Dermis microvascular lymphatic vessel endothelial cell (primary cell): Measurements from ENCODE around the gene RBFOX2. TPM values are rescaled to one million over a fixed set of nuclear protein-coding genes. Genes with fewer than 3 reads are reported as not detected.

ENCODE experiments used
- DNase-seq, 2 donors: peaks; one replicate each; pipeline versions ENCODE4 v3.0.0 to v3.0.0-alpha.2; 2010; ENCODE audit warnings: low read depth in 2 of 2
- total RNA-seq: library from RNA; depleted of rRNA; stranded (reverse); fragments of >200 nt; gene quantifications from 2 replicates; pipeline ENCODE4 v1.2.1, GENCODE V29; 2014

RBFOX2 gene
- total RNA-seq, 1 donor from 2014 or later, result 95.8 TPM

- no peak for DNase-seq
Measured at GRCh38 chr22:35973388-35973787, 55.2 kb downstream of the RBFOX2 start.

- no peak for DNase-seq
Measured at GRCh38 chr22:35972559-35972958, 56.1 kb downstream of the RBFOX2 start.

- DNase-seq, result peak in 1 of 2 donors; percentile 39
Measured at GRCh38 chr22:35971456-35972119, 57.0 kb downstream of the RBFOX2 start.

DNA sequence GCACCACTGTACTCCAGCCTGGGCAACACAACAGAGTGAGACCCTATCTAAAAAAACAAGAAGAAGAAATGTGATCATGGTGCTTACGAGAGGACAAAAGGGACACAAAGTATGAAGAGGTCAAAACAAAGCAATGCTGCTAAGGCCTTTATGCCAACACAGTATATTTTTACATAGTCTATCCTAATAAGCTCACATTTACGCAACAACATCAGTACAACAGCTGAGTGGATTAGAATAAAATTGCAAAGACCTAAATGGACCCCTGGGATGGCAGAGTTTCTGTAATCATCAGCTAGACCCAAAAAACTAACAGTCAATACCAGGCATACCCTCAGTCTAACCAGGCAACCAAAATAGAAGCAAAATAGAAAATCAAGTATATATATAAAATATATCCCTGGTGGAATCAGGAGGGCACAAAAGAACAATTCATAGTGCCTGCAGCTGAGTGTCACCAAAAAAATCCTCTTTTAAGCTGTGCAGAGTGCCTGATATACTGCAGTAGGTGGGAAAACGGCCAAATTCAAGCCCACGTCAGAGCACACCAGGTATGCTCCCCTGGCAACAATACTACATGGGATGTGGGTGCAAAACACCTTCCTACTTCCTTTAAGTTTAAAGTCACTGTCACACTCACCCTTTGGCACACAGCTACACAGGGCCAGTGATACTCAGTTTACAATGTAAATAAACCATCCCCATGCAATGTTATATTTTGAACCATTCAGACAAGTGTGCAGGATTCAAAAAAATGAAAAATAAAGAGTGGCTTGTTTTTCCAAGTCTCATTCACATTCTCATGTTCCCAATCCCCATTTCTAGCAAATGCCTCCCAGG is 57.8 kb downstream of the RBFOX2 start:
- no peak for DNase-seq

GRCh38 chr22:35967046-35967397 is 61.6 kb downstream of the RBFOX2 start:
- no peak for DNase-seq

GRCh38 chr22:35966314-35967045 is 62.1 kb downstream of the RBFOX2 start:
- DNase-seq, result no peak

GRCh38 chr22:35963237-35963810 is 65.3 kb downstream of the RBFOX2 start:
- no peak for DNase-seq

DNA sequence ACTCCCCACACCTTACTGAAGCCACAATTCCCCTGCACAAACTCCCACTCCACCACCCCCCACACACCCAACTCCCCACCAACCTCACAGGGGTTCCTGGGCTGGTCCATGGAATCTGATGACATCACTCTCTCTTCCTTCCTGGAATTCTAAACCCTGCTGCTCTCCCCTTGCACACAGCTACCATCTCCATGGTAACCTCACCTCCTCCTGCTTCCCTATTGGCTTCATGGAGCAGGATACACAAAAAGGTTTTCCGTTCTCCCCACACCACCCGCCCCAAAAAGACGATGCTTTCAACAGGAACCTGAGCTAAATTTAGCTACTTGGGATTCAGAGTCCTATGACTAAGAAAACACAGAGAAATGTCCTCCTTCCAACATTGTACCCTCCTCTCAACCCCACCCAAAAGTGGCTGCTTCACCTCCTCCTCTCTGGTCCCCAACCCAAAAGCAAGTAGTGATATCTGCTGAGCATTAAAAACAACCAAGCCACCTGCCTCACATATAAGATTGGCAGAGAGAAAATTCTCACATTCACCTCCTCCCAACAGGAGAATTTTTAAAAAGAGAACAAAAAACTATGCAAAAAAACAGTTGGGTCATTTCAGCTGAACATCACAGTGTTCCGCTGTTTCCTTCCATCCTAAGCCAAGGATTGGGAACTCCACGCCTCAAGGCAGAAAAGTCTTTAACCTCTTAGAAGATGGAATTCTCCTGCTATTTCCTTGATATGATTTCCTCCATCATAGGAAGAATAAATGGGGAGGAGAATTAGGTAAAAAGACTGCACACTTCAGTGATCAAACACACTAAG is 66.9 kb downstream of the RBFOX2 start:
- DNase-seq, result peak; percentile 93 to 97

DNA sequence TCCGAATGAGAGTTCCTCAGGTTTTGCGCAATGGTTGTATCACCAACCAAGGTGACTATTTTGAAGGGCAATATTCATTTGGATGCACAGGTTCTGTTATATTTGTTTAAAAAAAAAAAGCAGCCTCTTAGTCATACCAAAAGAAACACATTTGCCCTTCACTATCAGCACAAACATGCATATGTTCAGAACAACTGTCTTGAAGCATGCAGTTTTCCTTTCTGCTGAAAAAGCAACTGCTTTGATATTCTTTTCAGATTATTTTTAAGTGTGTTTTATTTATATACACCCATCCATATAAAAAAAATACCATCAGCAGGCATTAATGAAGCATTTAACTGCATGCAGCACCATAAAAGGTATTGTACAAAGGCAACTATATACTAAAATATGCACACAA is 67.8 kb downstream of the RBFOX2 start:
- peak in 1 of 2 donors; percentile 12 for DNase-seq

DNA sequence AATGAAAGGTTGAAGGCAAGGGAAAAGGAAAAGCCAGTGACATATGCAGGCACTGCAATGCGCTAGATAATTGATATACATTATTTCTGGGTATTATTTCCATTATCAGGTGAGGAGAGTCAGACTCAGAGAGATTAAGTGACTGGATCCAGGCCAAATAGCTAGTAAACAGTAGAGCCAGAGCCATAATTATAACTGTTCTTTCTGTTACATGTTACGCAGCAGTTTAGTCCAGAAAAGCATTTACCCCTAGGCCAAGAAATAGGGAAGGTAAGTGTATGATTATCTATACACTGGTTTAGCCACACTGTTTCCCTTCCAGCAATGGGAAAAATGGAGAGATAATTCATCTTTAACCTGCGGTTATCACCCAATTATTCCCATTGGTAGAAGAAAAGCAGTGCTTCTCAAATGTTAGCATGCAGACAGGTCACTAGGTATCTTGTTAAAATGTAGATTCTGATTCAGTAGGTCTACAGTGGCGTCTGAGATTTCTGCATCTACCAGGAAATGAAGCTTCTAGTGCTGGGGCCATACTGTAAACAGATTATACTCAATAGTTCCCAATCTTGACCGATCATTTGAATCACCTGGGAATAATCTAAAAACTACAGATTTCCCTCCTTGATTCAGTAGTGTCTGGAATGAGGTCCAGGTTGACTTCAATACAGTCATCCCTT is 69.4 kb downstream of the RBFOX2 start:
- no peak for DNase-seq

GRCh38 chr22:35958334-35958733 is 70.3 kb downstream of the RBFOX2 start:
- DNase-seq, result no peak

- no peak for DNase-seq
Measured at GRCh38 chr22:35957589-35957988, 71.0 kb downstream of the RBFOX2 start.

DNA sequence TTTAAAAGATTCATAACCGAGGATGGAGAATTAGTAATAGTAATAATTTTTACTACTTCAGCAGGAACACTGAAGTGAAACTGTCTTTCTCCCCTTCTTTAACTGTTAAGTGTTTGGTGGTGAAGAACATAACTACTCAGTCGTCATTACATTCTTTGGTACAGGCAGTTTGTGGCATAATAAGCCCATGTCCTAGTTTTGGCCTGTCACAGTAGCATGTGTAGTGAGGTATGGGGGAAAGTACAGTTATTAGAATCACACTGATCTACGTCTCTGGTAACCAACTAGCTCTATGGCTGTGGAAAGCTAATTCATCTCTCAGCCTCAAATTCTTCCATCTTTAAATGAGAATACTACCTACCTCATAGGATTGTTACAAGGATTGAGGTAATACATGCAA is 71.8 kb downstream of the RBFOX2 start:
- no peak for DNase-seq

GRCh38 chr22:35955546-35955945 is 73.1 kb downstream of the RBFOX2 start:
- no peak for DNase-seq

DNA sequence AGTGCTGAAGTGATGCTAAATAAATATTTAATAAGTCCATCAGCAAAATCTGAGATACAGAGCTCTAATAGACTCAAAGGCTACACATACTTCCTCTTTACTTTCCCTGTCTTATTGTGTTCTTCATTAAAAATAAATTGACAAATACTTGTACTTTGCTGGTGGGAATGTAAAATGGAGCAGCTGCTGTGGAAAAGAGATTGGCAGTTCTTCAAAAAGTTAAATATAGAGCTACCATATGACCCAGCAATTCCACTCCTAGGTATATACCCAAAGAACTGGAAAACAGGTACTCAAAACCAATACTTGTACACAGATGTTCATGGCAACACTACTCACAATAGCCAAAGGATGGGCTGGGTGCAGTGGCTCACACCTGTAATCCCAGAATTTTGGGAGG is 76.0 kb downstream of the RBFOX2 start:
- no peak for DNase-seq

- DNase-seq, result no peak
Measured at GRCh38 chr22:35950262-35950661, 78.4 kb downstream of the RBFOX2 start.

DNA sequence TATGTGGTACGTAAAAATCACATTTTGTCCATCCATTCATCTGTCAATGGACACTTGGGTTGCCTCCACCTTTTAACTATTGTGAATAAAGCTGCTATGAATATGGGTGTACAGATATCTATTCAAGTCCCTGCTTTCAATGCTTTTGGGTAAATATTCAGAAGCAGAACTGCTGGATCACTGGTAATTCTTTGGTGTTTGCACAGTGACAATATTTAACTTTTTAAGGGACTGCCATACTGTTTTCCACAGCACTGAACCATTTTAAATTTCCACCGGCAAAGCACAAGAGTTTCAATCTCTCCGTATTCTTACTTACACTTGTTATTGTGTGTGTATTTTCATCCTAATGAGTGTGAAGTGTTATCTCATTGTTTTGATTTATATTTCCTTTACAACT is 79.4 kb downstream of the RBFOX2 start:
- DNase-seq, result no peak

DNA sequence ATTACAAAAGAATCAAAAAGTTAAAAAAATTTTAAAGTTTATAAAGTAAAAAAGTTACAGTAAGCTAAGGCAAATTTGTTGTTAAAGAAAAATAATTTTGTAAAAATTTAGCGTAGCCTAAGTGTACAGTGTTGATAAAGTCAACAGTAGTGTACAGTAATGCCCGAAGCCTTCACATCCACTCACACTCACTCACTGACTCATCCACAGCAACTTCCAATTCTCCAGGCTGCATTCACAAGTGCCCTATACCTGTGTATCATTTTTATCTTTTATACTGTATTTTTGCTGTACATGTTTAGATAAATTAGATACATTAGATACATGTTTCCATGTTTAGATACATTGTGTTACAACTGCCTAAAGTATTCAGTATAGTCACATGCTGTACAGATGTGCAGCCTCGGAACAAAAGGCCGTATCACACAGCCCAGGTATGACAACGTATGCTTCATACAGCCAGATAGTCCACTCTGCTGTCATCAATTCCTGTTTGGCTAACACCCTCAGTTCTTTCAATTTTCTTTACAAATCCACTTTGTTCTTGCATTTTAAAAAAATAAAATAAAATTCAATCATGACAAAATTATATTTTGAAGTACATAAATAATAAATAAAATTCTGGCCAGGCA is 80.7 kb downstream of the RBFOX2 start:
- peak in 1 of 2 donors; percentile 18 for DNase-seq

DNA sequence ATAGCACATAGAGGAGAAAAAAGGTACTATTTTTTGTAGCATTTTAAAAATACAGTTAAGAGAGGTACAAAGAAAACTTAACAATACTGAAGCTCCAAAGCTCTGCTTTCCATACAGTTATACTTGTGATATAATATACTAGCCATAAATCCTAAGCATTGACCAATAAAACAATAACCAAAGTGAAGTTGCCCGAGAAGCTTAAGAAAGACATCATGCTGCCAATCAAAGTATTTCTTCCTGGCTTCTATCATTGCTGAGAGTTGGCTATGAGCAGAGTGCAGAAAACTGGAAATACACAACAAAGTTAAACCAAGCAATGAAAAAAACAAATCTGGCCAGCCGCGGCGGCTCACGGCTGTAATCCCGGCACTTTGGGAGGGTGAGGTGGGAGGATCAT is 84.2 kb downstream of the RBFOX2 start:
- DNase-seq, result no peak

DNA sequence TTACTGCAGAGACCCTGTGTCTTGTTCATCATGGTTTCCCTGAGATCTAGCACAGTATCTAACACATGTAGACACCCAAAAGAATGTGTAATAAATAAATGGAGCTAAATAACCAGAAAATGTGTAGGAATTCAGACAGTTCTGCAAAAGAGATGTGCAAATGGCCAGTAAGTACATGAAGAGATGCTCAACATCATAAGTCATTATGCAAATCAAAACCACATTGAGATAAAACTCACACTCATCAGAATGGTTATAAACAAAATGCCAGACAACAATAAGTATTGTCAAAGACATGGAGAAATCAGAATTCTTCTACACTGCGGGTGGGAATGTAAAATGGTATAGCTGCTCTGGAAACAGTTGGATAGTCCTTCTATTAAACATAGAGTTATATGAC is 88.5 kb downstream of the RBFOX2 start:
- DNase-seq, result no peak
